Common myeloid progenitor, CD34-positive (primary cell): Measurements from ENCODE around the gene PPP2R5E. TPM values are rescaled to one million over a fixed set of nuclear protein-coding genes. Genes with fewer than 3 reads are reported as not detected.
A peak's percentile ranks its signal among the peaks of the same experiment; 100 is the strongest.
"Not testable (repeated sequence)": the region's sequence is repeated elsewhere in the genome, so short reads cannot be mapped to it uniquely, and the experiment has no call there.

Experiments used
- CTCF ChIA-PET: fragments of 350-600 bp; sonication (Branson Sonifier 250); formaldehyde crosslinking; loops from one replicate; lab custom pipeline; 2021; ENCODE audit warnings: antibody characterized with exemption; lab: Charles Lee
- POLR2A ChIA-PET: fragments of 350-600 bp; sonication (Branson Sonifier 250); formaldehyde crosslinking; loops from one replicate; lab custom pipeline; 2021; ENCODE audit warnings: antibody characterized with exemption; lab: Charles Lee
- DNase-seq, 3 donors: peaks; one replicate each; pipeline versions ENCODE4 v3.0.0 to v3.0.0-alpha.2; 2013
- H3K27ac ChIP-seq, 2 experiments: 1 replicate in 1 of 2; 2 replicates in 1 of 2; pipeline ENCODE4 v1.7.0; 2013; ENCODE audit warnings: inconsistent platforms in 2 of 2, low read length in 2 of 2, mild to moderate bottlenecking in 2 of 2, low read depth in 1 of 2, moderate library complexity in 1 of 2; ENCODE audit not compliant: severe bottlenecking in 2 of 2, insufficient read depth in 1 of 2, poor library complexity in 1 of 2
- H3K27me3 ChIP-seq, 5 experiments: replicated peaks in 2 of 5; 1 replicate in 3 of 5; 2 replicates in 2 of 5; pipeline versions ENCODE4 v1.6.1 to v1.7.0; 2013; ENCODE audit warnings: low read length in 4 of 5, mild to moderate bottlenecking in 2 of 5, moderate library complexity in 2 of 5, inconsistent platforms in 1 of 5; ENCODE audit not compliant: insufficient read depth in 5 of 5, control insufficient read depth in 4 of 5
- H3K36me3 ChIP-seq, 4 experiments: 1 replicate in 2 of 4; 2 replicates in 2 of 4; pipeline versions ENCODE4 v1.6.1 to v1.7.0; 2013; ENCODE audit warnings: low read length in 3 of 4, control low read depth in 1 of 4, mild to moderate bottlenecking in 1 of 4; ENCODE audit not compliant: control insufficient read depth in 4 of 4, insufficient read depth in 4 of 4
- H3K4me1 ChIP-seq, 4 experiments: 1 replicate in 3 of 4; 2 replicates in 1 of 4; pipeline versions ENCODE4 v1.6.1 to v1.7.1; 2013; ENCODE audit warnings: low read length in 3 of 4, mild to moderate bottlenecking in 3 of 4, control low read depth in 1 of 4, inconsistent platforms in 1 of 4, moderate library complexity in 1 of 4; ENCODE audit not compliant: control insufficient read depth in 4 of 4, insufficient read depth in 4 of 4; ENCODE audit errors: control extremely low read depth in 1 of 4
- H3K4me3 ChIP-seq, 7 experiments: 1 replicate in 4 of 7; 2 replicates in 3 of 7; pipeline versions ENCODE4 v1.5.1 to v1.7.0; 2013; ENCODE audit warnings: mild to moderate bottlenecking in 7 of 7, low read length in 6 of 7, moderate library complexity in 6 of 7, inconsistent platforms in 2 of 7, low read depth in 2 of 7, control low read depth in 1 of 7; ENCODE audit not compliant: insufficient read depth in 4 of 7, control insufficient read depth in 1 of 7; ENCODE audit errors: extremely low read depth in 1 of 7
- H3K9me3 ChIP-seq, 5 experiments: 1 replicate in 4 of 5; 2 replicates in 1 of 5; pipeline versions ENCODE4 v1.6.1 to v1.7.1; 2013; ENCODE audit warnings: low read length in 4 of 5, mild to moderate bottlenecking in 2 of 5, inconsistent platforms in 1 of 5, low read depth in 1 of 5, moderate library complexity in 1 of 5; ENCODE audit not compliant: control insufficient read depth in 4 of 5, insufficient read depth in 2 of 5; ENCODE audit errors: control extremely low read depth in 1 of 5
- WGBS: methylation state at CpG from one replicate; pipeline ENCODE4 v1.1.5; 2013; ENCODE audit not compliant: insufficient coverage; 5-methylcytosine and 5-hydroxymethylcytosine counted together
- polyA plus RNA-seq: library from polyadenylated mRNA; unstranded; fragments of 120-200 nt; gene quantifications from one replicate; pipeline ENCODE4 v1.2.1, GENCODE V29; 2013

PPP2R5E gene
- 23.5 TPM for polyA plus RNA-seq

DNA sequence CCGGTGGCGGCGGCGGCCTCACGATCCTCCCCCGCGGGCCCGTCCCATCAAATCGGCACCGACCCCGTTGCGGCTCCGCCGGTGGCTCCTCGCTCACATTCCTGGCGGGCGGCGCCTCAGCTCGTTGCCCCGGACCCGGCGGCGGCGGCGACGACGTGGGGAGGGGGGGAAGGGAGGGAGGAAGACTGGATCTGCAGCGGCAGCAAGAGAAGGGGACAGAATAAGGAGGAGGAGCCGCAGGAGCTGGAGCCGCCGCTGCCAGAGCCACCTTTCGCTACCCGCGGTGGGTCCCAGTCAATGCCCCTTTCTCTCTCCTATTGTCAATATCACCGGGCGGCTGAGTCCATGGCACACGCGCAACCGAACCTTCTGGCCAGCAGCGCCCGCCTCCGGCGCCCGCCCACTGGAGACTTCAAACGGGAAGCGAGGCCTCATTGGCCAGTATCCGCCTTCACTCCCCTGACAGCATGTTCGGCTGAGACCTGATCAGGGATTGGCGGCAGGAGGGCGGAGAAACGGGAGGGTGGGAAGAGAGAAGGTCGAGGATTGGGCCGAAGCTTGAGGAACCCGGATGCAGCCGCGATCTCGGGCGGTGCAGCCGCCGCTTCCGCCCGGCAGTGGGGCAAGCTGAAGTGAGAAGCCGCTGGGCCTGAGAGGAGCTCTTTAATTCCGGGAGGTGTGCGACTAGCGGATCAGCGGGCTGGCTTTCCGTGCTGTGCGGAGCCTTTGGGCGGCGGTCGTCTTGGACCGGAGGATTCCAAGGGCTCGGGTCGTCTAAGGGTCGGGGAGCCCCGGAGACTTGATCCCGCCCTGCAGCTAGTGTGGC, at the start of gene PPP2R5E:
TSS of gene PPP2R5E (minus strand) at position 378 of the 826 bp plus-strand sequence. CDS start 3,692 bp downstream, outside the sequence.
- DNase-seq = peak; percentile 99

DNA sequence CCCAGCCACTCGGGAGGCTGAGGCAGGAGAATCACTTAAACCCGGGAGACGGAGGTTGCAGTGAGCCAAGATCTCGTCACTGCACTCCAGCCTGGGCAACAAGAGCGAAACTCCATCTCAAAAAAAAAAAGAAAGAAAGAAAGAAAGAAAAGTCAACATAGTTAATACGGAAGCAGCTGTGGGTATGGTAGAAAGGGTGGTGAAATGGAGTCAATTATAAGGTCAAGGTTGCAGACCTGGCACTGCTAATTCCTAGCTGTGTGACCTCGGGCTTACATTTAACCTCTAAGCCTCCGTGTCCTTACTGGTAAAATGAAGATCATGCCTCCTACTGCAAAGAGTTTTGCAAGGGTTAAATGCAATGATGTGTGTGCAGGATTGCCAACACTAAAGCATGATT, 39.9 kb upstream of the PPP2R5E start:
- H3K4me1 ChIP-seq, H3K9me3 ChIP-seq, H3K4me3 ChIP-seq, H3K27ac ChIP-seq, H3K27me3 ChIP-seq, CTCF ChIA-PET, DNase-seq, H3K36me3 ChIP-seq: not testable (repeated sequence)
- 100% methylated on average over 3 of the region's 8 CpGs for WGBS
- POLR2A ChIA-PET = interaction anchor here (0.7 kb wide), 1 partner anchor 43 kb away, joined by 4 read pairs; no protein-coding TSS in a partner anchor

More for the DNA sequence above, at the start of gene PPP2R5E:
- CTCF ChIA-PET = interaction anchor here (0.8 to 2.1 kb wide), 6 partner anchors 9 to 227 kb away, joined by 3 to 8 read pairs (median 4); partner anchors contain the start of gene WDR89
- Histone ChIP-seq H3K27ac (peak within 1 kb of the TSS; percentile 76 to 93), H3K4me3 (peak within 1 kb of the TSS; percentile 86 to 98 (median 92)), H3K36me3 (peaks cover 0 to 13% (median 6%) of the 10 kb centered on the region in 4 experiments), H3K27me3 (no peaks in the 10 kb centered on the region), H3K9me3 (no peaks in the 10 kb centered on the region), H3K4me1 (peaks cover 5 to 24% (median 14%) of the 10 kb centered on the region in 4 experiments)
- POLR2A ChIA-PET = interaction anchor here (0.5 to 1.6 kb wide), 4 partner anchors 10 to 105 kb away, joined by 3 to 4 read pairs (median 3); partner anchors contain the start of gene WDR89
- WGBS = 0% methylated on average over 68 of the region's 78 CpGs

DNA sequence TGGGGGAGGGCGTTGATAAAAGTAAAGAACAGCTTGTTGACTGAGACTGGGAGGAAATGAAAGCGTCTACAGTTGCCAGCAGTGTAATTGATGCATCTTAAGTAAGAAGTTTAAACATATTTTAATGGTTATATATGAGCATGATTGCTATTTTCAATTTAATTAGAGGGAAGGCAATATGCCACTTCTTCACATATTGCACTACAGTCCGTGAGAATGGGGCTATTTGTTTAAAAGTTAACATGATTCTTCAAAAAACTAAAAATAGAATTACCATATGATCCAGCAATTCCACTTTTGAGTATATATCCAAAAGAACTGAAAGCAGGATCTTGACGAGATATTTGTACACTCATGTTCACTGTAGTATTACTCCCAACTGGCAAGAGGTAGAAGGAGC, 38.3 kb upstream of the PPP2R5E start:
- POLR2A ChIA-PET = no interaction called here

DNA sequence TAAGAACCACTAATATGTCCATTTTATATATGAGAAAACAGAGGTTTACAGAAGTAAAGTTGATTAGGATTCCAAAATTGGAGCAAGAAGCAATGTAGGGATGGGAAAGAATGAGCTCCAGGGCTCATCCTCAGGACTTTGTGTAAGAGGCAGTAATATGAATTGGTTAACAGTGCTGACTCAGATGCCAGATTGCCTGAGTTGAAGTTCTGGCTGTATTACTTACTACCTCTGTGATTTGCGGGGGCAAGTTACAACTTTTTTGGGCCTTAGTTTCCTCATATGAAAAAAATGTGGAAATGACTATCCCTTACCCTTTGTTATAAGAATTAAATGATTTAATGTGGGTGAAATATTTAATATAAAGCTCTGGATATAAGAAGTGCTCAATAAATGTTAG, 35.1 kb upstream of the PPP2R5E start:
- ChIA-PET CTCF (interaction anchor here (1.0 kb wide), 1 partner anchor 11 kb away, joined by 3 read pairs; no protein-coding TSS in a partner anchor), POLR2A (no interaction called here)
- Histone ChIP-seq H3K4me1 (no peaks in the 10 kb centered on the region), H3K9me3 (no peaks in the 10 kb centered on the region), H3K27me3 (no peaks in the 10 kb centered on the region), H3K4me3 (no peak overlapping the region), H3K27ac (no peak overlapping the region), H3K36me3 (no peaks in the 10 kb centered on the region)
- DNase-seq = no peak
- WGBS = no CpG with 5 or more reads among the region's 1 CpG

More for the DNA sequence above, 38.3 kb upstream of the PPP2R5E start:
- Histone ChIP-seq H3K4me3 (no peak overlapping the region), H3K27ac (no peak overlapping the region), H3K36me3 (no peaks in the 10 kb centered on the region), H3K9me3 (no peaks in the 10 kb centered on the region), H3K4me1 (no peaks in the 10 kb centered on the region), H3K27me3 (no peaks in the 10 kb centered on the region)
- CTCF ChIA-PET = no interaction called here
- WGBS = no CpG with 5 or more reads among the region's 4 CpGs
- no peak for DNase-seq

DNA sequence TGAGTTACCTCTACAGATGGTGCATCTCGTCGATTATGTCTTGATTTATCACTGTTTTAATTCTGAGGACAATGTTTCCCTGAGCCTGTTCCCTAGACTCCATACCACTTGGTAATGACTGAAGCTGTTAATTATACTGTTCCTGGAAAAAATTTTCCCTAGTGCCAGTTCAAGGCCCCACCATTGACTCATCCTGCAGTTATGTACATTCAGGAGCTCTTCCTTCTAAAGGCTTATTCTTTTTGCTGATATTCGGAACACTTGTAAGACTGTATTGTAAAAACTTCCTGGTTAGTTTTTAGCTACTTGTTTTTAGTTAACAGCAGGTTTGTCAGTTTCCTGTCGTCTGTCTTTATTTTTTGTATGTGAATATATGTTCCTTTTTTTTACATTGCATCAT, 30.4 kb upstream of the PPP2R5E start:
- POLR2A ChIA-PET = no interaction called here
- CTCF ChIA-PET = no interaction called here

DNA sequence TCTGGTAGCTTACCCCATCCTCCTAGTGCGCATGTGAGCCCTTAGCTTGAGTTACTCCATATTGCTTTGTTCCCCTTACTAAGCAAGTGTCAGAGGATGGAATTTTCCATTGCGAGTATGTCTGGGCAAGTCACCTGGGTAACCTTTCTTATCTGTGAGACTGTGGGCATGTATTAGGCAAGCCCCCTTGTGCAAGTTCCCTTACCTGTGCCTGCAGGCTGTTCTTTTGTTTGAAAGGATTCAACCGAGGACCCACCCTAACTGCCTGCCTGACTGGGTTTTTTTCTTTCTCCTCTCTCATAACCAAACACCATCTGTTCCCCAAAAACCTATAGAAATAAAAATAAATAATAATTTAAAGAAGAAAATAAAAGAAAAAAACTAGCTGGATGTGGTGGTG, 22.3 kb upstream of the PPP2R5E start:
- Histone ChIP-seq H3K36me3 (no peaks in the 10 kb centered on the region), H3K27ac (no peak overlapping the region), H3K9me3 (no peaks in the 10 kb centered on the region), H3K4me1 (no peaks in the 10 kb centered on the region), H3K4me3 (no peak overlapping the region), H3K27me3 (no peaks in the 10 kb centered on the region)
- CTCF ChIA-PET = no interaction called here
- POLR2A ChIA-PET = no interaction called here
- WGBS = 100% methylated on average over 1 of the region's 3 CpGs
- DNase-seq = no peak

More for the DNA sequence above, 30.4 kb upstream of the PPP2R5E start:
- Histone ChIP-seq H3K4me3 (no peak overlapping the region), H3K9me3 (no peaks in the 10 kb centered on the region), H3K4me1 (no peaks in the 10 kb centered on the region), H3K27me3 (no peaks in the 10 kb centered on the region), H3K27ac (no peak overlapping the region), H3K36me3 (no peaks in the 10 kb centered on the region)
- 100% methylated on average over 2 of the region's 4 CpGs for WGBS
- DNase-seq = peak in 1 of 3 donors; percentile 8

DNA sequence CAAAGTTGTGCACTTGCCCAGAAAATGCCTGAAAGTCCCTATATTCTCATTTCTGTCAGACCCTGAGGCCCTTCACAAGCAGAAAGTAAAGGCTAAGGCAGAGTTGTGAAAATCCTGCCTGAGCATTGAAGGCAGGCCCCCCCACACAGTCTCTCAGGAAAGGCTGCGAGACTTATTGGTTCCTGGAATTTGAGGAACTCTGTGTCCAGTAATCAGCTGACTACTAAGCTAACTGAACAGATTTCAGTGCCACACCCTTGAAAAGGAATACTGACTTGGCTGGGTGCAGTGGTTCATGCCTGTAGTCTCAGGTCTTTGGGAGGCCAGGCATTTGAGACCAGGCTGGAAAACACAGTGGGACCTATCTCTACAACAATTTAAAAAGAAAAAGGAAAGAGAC, 21.1 kb upstream of the PPP2R5E start:
- POLR2A ChIA-PET = no interaction called here
- Histone ChIP-seq H3K36me3 (no peaks in the 10 kb centered on the region), H3K4me3 (no peak overlapping the region), H3K9me3 (no peaks in the 10 kb centered on the region), H3K4me1 (no peaks in the 10 kb centered on the region), H3K27ac (no peak overlapping the region), H3K27me3 (no peaks in the 10 kb centered on the region)
- no peak for DNase-seq
- CTCF ChIA-PET = no interaction called here
- whole genome bisulfite sequencing = 13% methylated on average over 1 of the region's 1 CpG
